ENCODE data around the gene RBFOX2. TPM values are rescaled to one million over a fixed set of nuclear protein-coding genes. Genes with fewer than 3 reads are reported as not detected.

The RBFOX2 gene
- total and polyA plus RNA-seq, 2 of the 8 experiments (the other 6 are each of a cell fraction or from before 2014, with no cell fraction given), result 121 to 122 TPM

DNA sequence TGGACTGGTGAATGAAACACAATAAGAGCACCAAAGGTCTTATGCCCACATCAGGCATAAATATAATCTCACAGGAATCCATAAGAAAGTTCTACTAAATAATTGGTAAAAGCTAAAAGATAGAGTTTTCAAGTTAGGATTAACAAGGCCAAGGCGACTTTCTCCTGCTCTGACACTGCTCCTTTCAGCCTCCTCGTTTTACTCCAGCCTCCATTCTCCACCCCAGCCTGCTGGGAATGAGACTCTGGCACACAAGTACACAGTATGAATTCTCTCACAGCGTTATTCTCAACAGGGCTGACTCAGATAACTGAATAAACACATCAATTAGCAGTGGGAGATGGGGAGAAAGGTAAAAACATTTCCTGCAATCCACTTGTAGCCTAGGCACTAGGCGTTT lies 216.0 kb downstream of the RBFOX2 start:
- no peak overlapping the region for H3K18ac ChIP-seq (ENCODE audit: extremely low read depth, low read length)
- no peak overlapping the region for H3K9ac ChIP-seq (replicated peaks in 1 of 4; ENCODE audit: extremely low read depth in 1 of 4, low read depth in 3 of 4, low read length in 3 of 4)
- CTCF ChIA-PET (ENCODE audit: partially characterized antibody), result no interaction called here
- H3K4me3 ChIP-seq (ENCODE audit: extremely low read depth in 1 of 4, insufficient read depth in 2 of 4, low read depth in 3 of 4, low read length in 4 of 4), result no peak overlapping the region
- H2BK12ac ChIP-seq (ENCODE audit: low read depth, low read length), result no peak overlapping the region
- H2AFZ ChIP-seq (ENCODE audit: low read length), result no peak overlapping the region
- H3K14ac ChIP-seq (ENCODE audit: insufficient read length), result no peak overlapping the region
- FAIRE-seq (no peak), DNase-seq (ENCODE audit: low read depth in 1 of 2, low spot score in 2 of 2) (no peak)
- H2BK120ac ChIP-seq (replicated peaks; ENCODE audit: low read depth, low read length), result no peak overlapping the region
- H3K56ac ChIP-seq (replicated peaks; ENCODE audit: insufficient read length, low read depth, low read length), result no peak overlapping the region
- 77% methylated on average over 4 of the region's 4 CpGs; no CpG with 5 or more reads in 1 of the 2 experiments for WGBS, 2 experiments (ENCODE audit: extremely low coverage in 1 of 2, insufficient coverage in 1 of 2, insufficient read length in 1 of 2, insufficient replicate concordance in 2 of 2, low coverage in 1 of 2, low lambda C conversion rate in 2 of 2, missing lambda C conversion rate in 1 of 2)
- H3K23me2 ChIP-seq (ENCODE audit: low read depth, low read length), result no peaks in the 10 kb centered on the region
- H3K4me1 ChIP-seq (replicated peaks in 1 of 4; ENCODE audit: control insufficient read depth in 3 of 4, insufficient read depth in 4 of 4, low read length in 3 of 4), result no peaks in the 10 kb centered on the region; a peak in 1 of 7 replicates
- POLR2A ChIA-PET (ENCODE audit: partially characterized antibody), result no interaction called here
- H4K5ac ChIP-seq (ENCODE audit: insufficient read length, low read depth, low read length), result no peak overlapping the region
- H3K36me3 ChIP-seq (ENCODE audit: control insufficient read depth in 2 of 4, insufficient read depth in 4 of 4, low read length in 3 of 4), result peaks cover 0 to 20% (median 7%) of the 10 kb centered on the region in 4 experiments; a peak in 6 of 8 replicates
- H3K4ac ChIP-seq (replicated peaks; ENCODE audit: insufficient read length, low read depth, low read length), result no peak overlapping the region
- no peak overlapping the region for H2BK5ac ChIP-seq (ENCODE audit: low read depth, low read length)
- no peaks in the 10 kb centered on the region for H3K9me3 ChIP-seq (ENCODE audit: insufficient read depth in 2 of 2, low read depth in 1 of 2, low read length in 1 of 2)
- no peak overlapping the region for H4K91ac ChIP-seq (replicated peaks; ENCODE audit: insufficient read length, low read length)
- peaks cover 0 to 5% of the 10 kb centered on the region in 2 experiments for H4K20me1 ChIP-seq (replicated peaks in 1 of 2; ENCODE audit: control insufficient read depth in 1 of 2, insufficient read depth in 2 of 2, low read length in 2 of 2)
- TF ChIP-seq CHD1 (IDR thresholded peaks at IDR 0.05; ENCODE audit: low read depth, low read length) (no peak), GABPA (IDR thresholded peaks at IDR 0.05; ENCODE audit: borderline replicate concordance, insufficient read depth, low read length) (no peak), SP1 (IDR thresholded peaks at IDR 0.05; ENCODE audit: low read depth, low read length) (no peak), JUN (IDR thresholded peaks at IDR 0.05; ENCODE audit: low read depth, low read length) (no peak)
- no peak overlapping the region for H3K27ac ChIP-seq (ENCODE audit: low read depth, low read length)
- no peak overlapping the region for H2AK5ac ChIP-seq (ENCODE audit: low read depth, low read length)
- no peaks in the 10 kb centered on the region for H3K27me3 ChIP-seq (replicated peaks in 1 of 4; ENCODE audit: control insufficient read depth in 3 of 4, extremely low read depth in 1 of 4, insufficient read depth in 3 of 4, low read length in 3 of 4)
- H3K23ac ChIP-seq (ENCODE audit: insufficient read length), result no peak overlapping the region
- no peak overlapping the region for H2BK15ac ChIP-seq (ENCODE audit: low read length)
- peaks cover 5% of the 10 kb centered on the region; the same call in 1 of the 2 replicates for H3K79me1 ChIP-seq (ENCODE audit: low read depth, low read length)
- no peak overlapping the region for H2BK20ac ChIP-seq (ENCODE audit: low read length)
- peaks cover 0 to 53% of the 10 kb centered on the region in 2 experiments; a peak in 2 of 4 replicates for H3K79me2 ChIP-seq (ENCODE audit: control insufficient read depth in 1 of 2, insufficient read depth in 2 of 2, low read length in 2 of 2)
- no peak overlapping the region for H3K4me2 ChIP-seq (ENCODE audit: insufficient read depth in 1 of 2, low read depth in 2 of 2, low read length in 2 of 2)
- no peak overlapping the region for H4K8ac ChIP-seq (ENCODE audit: extremely low read depth, insufficient read depth, low read length)

All from H1 (cell line).